ENCODE measurements around the gene PRR20B. TPM values are rescaled to one million over a fixed set of nuclear protein-coding genes. Genes with fewer than 3 reads are reported as not detected.

PRR20B gene
- total RNA-seq, 2 donors from 2014 or later = not detected

Other genes with a start within 250 kb of the PRR20B start
- not detected for gene PRR20A, start 6.6 kb upstream of the PRR20B start, total RNA-seq
- gene PRR20C, start 6.6 kb downstream of the PRR20B start, total RNA-seq = not detected
- not detected for gene PRR20D, start 13.1 kb downstream of the PRR20B start, total RNA-seq
- not detected for gene PRR20E, start 19.7 kb downstream of the PRR20B start, total RNA-seq